H9 (cell line): ENCODE measurements around the gene DBH. TPM values are rescaled to one million over a fixed set of nuclear protein-coding genes. Genes with fewer than 3 reads are reported as not detected.

Experiments used
- DNase-seq: peaks from one replicate; pipeline ENCODE4 v3.0.0-alpha.2; 2017
- H2AFZ ChIP-seq: one replicate; pipeline ENCODE4 v1.6.1; 2013; ENCODE audit warnings: mild to moderate bottlenecking, low read length, control low read depth, moderate library complexity
- H2AK5ac ChIP-seq: 2 replicates; pipeline ENCODE4 v1.6.1; 2013; ENCODE audit warnings: low read length, control low read depth, mixed read lengths; ENCODE audit not compliant: insufficient read length
- H2BK120ac ChIP-seq: one replicate; pipeline ENCODE4 v1.6.1; 2013; ENCODE audit warnings: low read depth, mild to moderate bottlenecking, low read length, control low read depth, inconsistent platforms; ENCODE audit not compliant: poor library complexity, severe bottlenecking
- H2BK12ac ChIP-seq: 2 replicates; pipeline ENCODE4 v1.6.1; 2013; ENCODE audit warnings: low read length, control low read depth, mixed read lengths, low read depth; ENCODE audit not compliant: insufficient read length
- H2BK15ac ChIP-seq: 2 replicates; pipeline ENCODE4 v1.6.1; 2013; ENCODE audit warnings: low read depth, low read length, control low read depth
- H2BK20ac ChIP-seq: one replicate; pipeline ENCODE4 v1.6.1; 2013; ENCODE audit warnings: low read depth, mild to moderate bottlenecking, low read length, control low read depth, inconsistent platforms; ENCODE audit not compliant: poor library complexity, severe bottlenecking
- H2BK5ac ChIP-seq: 2 replicates; pipeline ENCODE4 v1.6.1; 2013; ENCODE audit warnings: low read length, control low read depth, mixed read lengths; ENCODE audit not compliant: insufficient read length
- H3K14ac ChIP-seq: 2 replicates; pipeline ENCODE4 v1.6.1; 2013; ENCODE audit warnings: low read length, control low read depth; ENCODE audit not compliant: insufficient read depth
- H3K18ac ChIP-seq: 2 replicates; pipeline ENCODE4 v1.6.1; 2013; ENCODE audit warnings: low read depth, mild to moderate bottlenecking, mixed read lengths, low read length, control low read depth; ENCODE audit not compliant: insufficient read length
- H3K23ac ChIP-seq: 2 replicates; pipeline ENCODE4 v1.6.1; 2013; ENCODE audit warnings: low read length, control low read depth, mixed read lengths, low read depth; ENCODE audit not compliant: insufficient read length
- H3K23me2 ChIP-seq: 2 replicates; pipeline ENCODE4 v1.6.1; 2013; ENCODE audit warnings: low read depth, mild to moderate bottlenecking, mixed read lengths, low read length, control low read depth; ENCODE audit not compliant: insufficient read length, poor library complexity, severe bottlenecking
- H3K27ac ChIP-seq: 2 replicates; pipeline ENCODE4 v1.5.1; 2013; ENCODE audit warnings: low read length, control low read depth, mixed read lengths, low read depth; ENCODE audit not compliant: insufficient read length
- H3K27me3 ChIP-seq: 2 replicates; pipeline ENCODE4 v1.6.1; 2013; ENCODE audit warnings: low read length, control low read depth, inconsistent platforms; ENCODE audit not compliant: insufficient read depth
- H3K4ac ChIP-seq: 2 replicates; pipeline ENCODE4 v1.6.1; 2013; ENCODE audit warnings: low read depth, mild to moderate bottlenecking, control low read depth, inconsistent platforms, low read length, moderate library complexity
- H3K4me1 ChIP-seq: 2 replicates; pipeline ENCODE4 v1.6.1; 2013; ENCODE audit warnings: low read length, control low read depth, inconsistent platforms; ENCODE audit not compliant: insufficient read depth
- H3K4me2 ChIP-seq: 2 replicates; pipeline ENCODE4 v1.6.1; 2013; ENCODE audit warnings: low read length, control low read depth, mixed read lengths; ENCODE audit not compliant: insufficient read length, insufficient read depth
- H3K56ac ChIP-seq: 2 replicates; pipeline ENCODE4 v1.6.1; 2013; ENCODE audit warnings: low read depth, mild to moderate bottlenecking, mixed read lengths, low read length, control low read depth; ENCODE audit not compliant: insufficient read length
- H3K79me1 ChIP-seq: 2 replicates; pipeline ENCODE4 v1.6.1; 2013; ENCODE audit warnings: low read depth, mild to moderate bottlenecking, moderate library complexity, low read length, control low read depth, inconsistent platforms; ENCODE audit not compliant: insufficient read depth, poor library complexity, severe bottlenecking
- H3K79me2 ChIP-seq: 2 replicates; pipeline ENCODE4 v1.6.1; 2013; ENCODE audit warnings: low read length, control low read depth, inconsistent platforms; ENCODE audit not compliant: insufficient read depth
- H3K9ac ChIP-seq: 2 replicates; pipeline ENCODE4 v1.6.1; 2013; ENCODE audit warnings: low read length, control low read depth, mixed read lengths; ENCODE audit not compliant: insufficient read length; ENCODE audit errors: extremely low read depth
- H3K9me3 ChIP-seq: one replicate; pipeline ENCODE4 v1.6.1; 2013; ENCODE audit warnings: low read depth, low read length, inconsistent platforms; ENCODE audit not compliant: control insufficient read depth
- H3T11ph ChIP-seq: one replicate; pipeline ENCODE4 v1.6.1; 2013; ENCODE audit warnings: mild to moderate bottlenecking, low read length, control low read depth, inconsistent platforms
- H4K20me1 ChIP-seq: one replicate; pipeline ENCODE4 v1.6.1; 2013; ENCODE audit not compliant: control insufficient read depth, insufficient read length, insufficient read depth
- H4K5ac ChIP-seq: 2 replicates; pipeline ENCODE4 v1.6.1; 2013; ENCODE audit warnings: low read depth, mild to moderate bottlenecking, mixed read lengths, low read length, control low read depth; ENCODE audit not compliant: insufficient read length
- H4K8ac ChIP-seq: replicated peaks from 2 replicates; pipeline ENCODE4 v1.6.1; 2013; ENCODE audit warnings: low read length, control low read depth, mixed read lengths, low read depth; ENCODE audit not compliant: insufficient read length
- H4K91ac ChIP-seq: 2 replicates; pipeline ENCODE4 v1.6.1; 2013; ENCODE audit warnings: low read depth, mild to moderate bottlenecking, moderate library complexity, mixed read lengths, low read length, control low read depth; ENCODE audit not compliant: insufficient read length
- H3K27ac Mint-ChIP-seq, 3 experiments: 2 replicates in 2 of 3; 3 replicates in 1 of 3; pipeline ENCODE4 v1.8.0; 2020 to 2021; ENCODE audit warnings: mixed read lengths in 3 of 3, mild to moderate bottlenecking in 1 of 3, moderate library complexity in 1 of 3
- H3K27me3 Mint-ChIP-seq: 2 replicates; pipeline ENCODE4 v1.8.0; 2021; ENCODE audit warnings: low read depth, mild to moderate bottlenecking, moderate library complexity, mixed read lengths
- H3K36me3 Mint-ChIP-seq, 3 experiments: 2 replicates in 2 of 3; 3 replicates in 1 of 3; pipeline ENCODE4 v1.8.0; 2020 to 2021; ENCODE audit warnings: low read depth in 3 of 3, mixed read lengths in 3 of 3; ENCODE audit not compliant: insufficient read depth in 1 of 3
- H3K4me1 Mint-ChIP-seq, 2 experiments: 2 replicates each; pipeline ENCODE4 v1.8.0; 2020; ENCODE audit warnings: mixed read lengths in 2 of 2
- H3K4me3 Mint-ChIP-seq, 2 experiments: 2 replicates in 1 of 2; 3 replicates in 1 of 2; pipeline ENCODE4 v1.8.0; 2020 to 2021; ENCODE audit warnings: mild to moderate bottlenecking in 2 of 2, mixed read lengths in 2 of 2, moderate library complexity in 1 of 2
- H3K9me3 Mint-ChIP-seq, 2 experiments: 2 replicates in 1 of 2; 3 replicates in 1 of 2; pipeline ENCODE4 v1.8.0; 2020; ENCODE audit warnings: mild to moderate bottlenecking in 2 of 2, mixed read lengths in 2 of 2, moderate library complexity in 1 of 2
- WGBS: extraction: QIAGEN DNeasy Blood & Tissue Kit; methylation state at CpG from one replicate; pipeline ENCODE4 v1.1.7; 2013; ENCODE audit warnings: missing lambda C conversion rate, low lambda C conversion rate, mixed read lengths; ENCODE audit not compliant: insufficient read length; ENCODE audit errors: extremely low coverage; 5-methylcytosine and 5-hydroxymethylcytosine counted together
- total RNA-seq: library from RNA; stranded (reverse); gene quantifications from 2 replicates; pipeline ENCODE4 v1.2.1, GENCODE V29; 2021
- TF ChIP-seq, protein P1 (sequence below): fragments of 200-600 bp; sonication (generic); conservative IDR thresholded peaks from 3 replicates; pipeline ENCODE4 v1.8.0; 2021; ENCODE audit warnings: antibody characterized with exemption, mild to moderate bottlenecking

Gene DBH
- total RNA-seq, 1 experiment from 2014 or later = not detected

DNA sequence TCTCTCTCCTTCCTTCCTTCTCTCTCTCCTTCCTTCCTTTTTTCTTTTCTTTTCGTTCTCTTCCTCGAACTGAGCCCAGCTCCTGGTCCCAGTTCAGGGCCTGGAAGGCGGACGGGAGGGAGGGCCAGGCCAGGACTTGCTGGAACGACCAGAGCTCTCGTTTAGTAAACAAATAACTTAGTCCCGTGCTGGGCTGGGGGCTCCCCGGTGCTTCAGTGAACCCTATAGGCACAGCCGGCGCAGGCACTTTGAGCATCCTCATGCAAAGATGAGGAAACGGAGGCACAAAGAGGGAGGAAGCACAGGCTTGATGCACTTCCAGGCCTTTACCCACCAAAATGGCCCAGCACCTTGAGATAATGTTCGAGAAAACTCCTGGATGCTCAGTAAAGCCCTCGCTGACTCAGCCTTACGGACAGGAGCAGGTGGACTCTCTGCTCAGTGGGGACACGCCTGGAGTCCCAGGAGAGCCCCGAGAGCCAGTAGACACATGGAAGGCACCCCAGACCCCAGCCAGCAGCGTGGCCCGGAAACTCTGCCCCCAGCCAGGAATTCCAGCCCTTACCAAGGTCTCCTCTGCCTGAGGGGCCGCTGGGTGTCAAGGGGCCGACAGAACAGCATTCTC lies 45.8 kb upstream of the DBH start:
- Mint-ChIP-seq H3K9me3 (peaks cover 3 to 4% of the 10 kb centered on the region in 2 experiments), H3K4me3 (no peak overlapping the region), H3K36me3 (peaks cover 0 to 2% (median 2%) of the 10 kb centered on the region in 3 experiments; a peak in 2 of 7 replicates), H3K4me1 (peaks cover 7 to 11% of the 10 kb centered on the region in 2 experiments), H3K27me3 (peaks cover 4% of the 10 kb centered on the region), H3K27ac (peak overlapping the region in 1 of 3 experiments; percentile 55; a peak in 1 of 7 replicates)
- no peaks in the 10 kb centered on the region for H3K23me2 ChIP-seq
- no peak overlapping the region for H2BK5ac ChIP-seq
- H3K4ac ChIP-seq = no peak overlapping the region
- H3K9ac ChIP-seq = no peak overlapping the region
- DNase-seq = no peak
- no peak overlapping the region for H2AFZ ChIP-seq
- H3K18ac ChIP-seq = no peak overlapping the region
- H3K23ac ChIP-seq = no peak overlapping the region
- no peak overlapping the region for H4K5ac ChIP-seq
- no peak overlapping the region for H2BK120ac ChIP-seq
- H3K56ac ChIP-seq = no peak overlapping the region
- WGBS = no CpG with 5 or more reads among the region's 20 CpGs
- no peaks in the 10 kb centered on the region for H3K27me3 ChIP-seq
- TF ChIP-seq, protein P1, sequence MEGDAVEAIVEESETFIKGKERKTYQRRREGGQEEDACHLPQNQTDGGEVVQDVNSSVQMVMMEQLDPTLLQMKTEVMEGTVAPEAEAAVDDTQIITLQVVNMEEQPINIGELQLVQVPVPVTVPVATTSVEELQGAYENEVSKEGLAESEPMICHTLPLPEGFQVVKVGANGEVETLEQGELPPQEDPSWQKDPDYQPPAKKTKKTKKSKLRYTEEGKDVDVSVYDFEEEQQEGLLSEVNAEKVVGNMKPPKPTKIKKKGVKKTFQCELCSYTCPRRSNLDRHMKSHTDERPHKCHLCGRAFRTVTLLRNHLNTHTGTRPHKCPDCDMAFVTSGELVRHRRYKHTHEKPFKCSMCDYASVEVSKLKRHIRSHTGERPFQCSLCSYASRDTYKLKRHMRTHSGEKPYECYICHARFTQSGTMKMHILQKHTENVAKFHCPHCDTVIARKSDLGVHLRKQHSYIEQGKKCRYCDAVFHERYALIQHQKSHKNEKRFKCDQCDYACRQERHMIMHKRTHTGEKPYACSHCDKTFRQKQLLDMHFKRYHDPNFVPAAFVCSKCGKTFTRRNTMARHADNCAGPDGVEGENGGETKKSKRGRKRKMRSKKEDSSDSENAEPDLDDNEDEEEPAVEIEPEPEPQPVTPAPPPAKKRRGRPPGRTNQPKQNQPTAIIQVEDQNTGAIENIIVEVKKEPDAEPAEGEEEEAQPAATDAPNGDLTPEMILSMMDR = no peak
- H3K79me1 ChIP-seq = no peaks in the 10 kb centered on the region
- no peaks in the 10 kb centered on the region for H3K79me2 ChIP-seq
- H2AK5ac ChIP-seq = no peak overlapping the region
- no peak overlapping the region for H2BK20ac ChIP-seq
- no peak overlapping the region for H3T11ph ChIP-seq
- H2BK12ac ChIP-seq = no peak overlapping the region
- no peaks in the 10 kb centered on the region for H4K20me1 ChIP-seq
- H4K91ac ChIP-seq = no peak overlapping the region
- no peak overlapping the region for H3K14ac ChIP-seq
- no peaks in the 10 kb centered on the region for H3K4me1 ChIP-seq
- H3K4me2 ChIP-seq = no peak overlapping the region
- no peak overlapping the region for H3K27ac ChIP-seq
- no peaks in the 10 kb centered on the region for H3K9me3 ChIP-seq
- H4K8ac ChIP-seq = no peak overlapping the region
- no peak overlapping the region for H2BK15ac ChIP-seq
